LoVo (cell line): ENCODE results near the gene CYP4F11.
"Not testable (repeated sequence)": the region's sequence is repeated elsewhere in the genome, so short reads cannot be mapped to it uniquely, and the experiment has no call there.

Source experiments
- DNase-seq: peaks from one replicate; pipeline ENCODE4 v3.0.0-alpha.2; 2016; ENCODE audit warnings: low spot score

The CYP4F11 gene

GRCh38 chr19:15934332-15935078 is at the start of gene CYP4F11:
Gene CYP4F11, minus strand, starts transcription at chr19:15934529. Its CDS starts 121 bp downstream, at chr19:15934408.
- peak; percentile 86 for DNase-seq

GRCh38 chr19:15979293-15979692 is 45.0 kb upstream of the CYP4F11 start:
- no peak for DNase-seq

GRCh38 chr19:15977690-15978089 is 43.4 kb upstream of the CYP4F11 start:
- DNase-seq, result no peak

- no peak for DNase-seq
Observed at GRCh38 chr19:15976836-15977689, 42.7 kb upstream of the CYP4F11 start.

GRCh38 chr19:15974856-15975255 is 40.5 kb upstream of the CYP4F11 start:
- no peak for DNase-seq

- DNase-seq, result not testable (repeated sequence)
Observed at GRCh38 chr19:15972043-15972442, 37.7 kb upstream of the CYP4F11 start.

GRCh38 chr19:15971224-15971780 is 37.0 kb upstream of the CYP4F11 start:
- DNase-seq, result no peak

GRCh38 chr19:15964231-15964630 is 29.9 kb upstream of the CYP4F11 start:
- no peak for DNase-seq

- DNase-seq, result peak; percentile 29
Observed at GRCh38 chr19:15962319-15962718, 28.0 kb upstream of the CYP4F11 start.

- DNase-seq, result no peak
Observed at GRCh38 chr19:15954820-15955219, 20.5 kb upstream of the CYP4F11 start.

- no peak for DNase-seq
Observed at GRCh38 chr19:15948223-15949058, 14.1 kb upstream of the CYP4F11 start, which contains the start of gene OR10H4. Gene OR10H4, plus strand, starts transcription at chr19:15949008. Its CDS starts 0 bp downstream, at chr19:15949008.

- no peak for DNase-seq
Observed at GRCh38 chr19:15945301-15945700, 11.0 kb upstream of the CYP4F11 start.

- no peak for DNase-seq
Observed at GRCh38 chr19:15944401-15944800, 10.1 kb upstream of the CYP4F11 start.

- DNase-seq, result no peak
Observed at GRCh38 chr19:15937771-15938170, 3.4 kb upstream of the CYP4F11 start.

GRCh38 chr19:15936950-15937349 is 2.6 kb upstream of the CYP4F11 start:
- no peak for DNase-seq

GRCh38 chr19:15936173-15936572 is 1.8 kb upstream of the CYP4F11 start:
- DNase-seq, result no peak

- no peak for DNase-seq
Observed at GRCh38 chr19:15935167-15935702, 906 bp upstream of the CYP4F11 start.

- DNase-seq, result not testable (repeated sequence)
Observed at GRCh38 chr19:15933761-15934331, 483 bp downstream of the CYP4F11 start.

- DNase-seq, result no peak
Observed at GRCh38 chr19:15928321-15928720, 6.0 kb downstream of the CYP4F11 start.

- no peak for DNase-seq
Observed at GRCh38 chr19:15926484-15926883, 7.8 kb downstream of the CYP4F11 start.

GRCh38 chr19:15923702-15924101 is 10.6 kb downstream of the CYP4F11 start:
- DNase-seq, result no peak
